GM18867 (cell line): Measurements from ENCODE around the gene HEPHL1.
"Not testable (repeated sequence)": the region's sequence is repeated elsewhere in the genome, so short reads cannot be mapped to it uniquely, and the experiment has no call there.

Experiments
- ATAC-seq: cut with Tn5 transposase; IDR thresholded peaks from one replicate; pipeline ENCODE4 v1.9.1; 2021; ENCODE audit warnings: mild to moderate bottlenecking, moderate library complexity; ENCODE audit not compliant: unreplicated experiment

Gene HEPHL1

GRCh38 chr11:94147433-94147845 is 126.3 kb downstream of the HEPHL1 start:
- ATAC-seq, result peak; percentile 38

- ATAC-seq, result no peak
These were observed 127.0 kb downstream of the HEPHL1 start for GRCh38 chr11:94148189-94148588.

- no peak for ATAC-seq
These were observed 128.4 kb downstream of the HEPHL1 start for GRCh38 chr11:94149431-94150017.

- ATAC-seq, result no peak
These were observed 128.9 kb downstream of the HEPHL1 start for GRCh38 chr11:94150056-94150455.

- no peak for ATAC-seq
These were observed 129.8 kb downstream of the HEPHL1 start for GRCh38 chr11:94150704-94151685.

- ATAC-seq, result peak; percentile 48
These were observed 130.9 kb downstream of the HEPHL1 start for GRCh38 chr11:94151903-94152677.

- no peak for ATAC-seq
These were observed 131.5 kb downstream of the HEPHL1 start for GRCh38 chr11:94152678-94153065.

GRCh38 chr11:94153320-94153719 is 132.2 kb downstream of the HEPHL1 start:
- ATAC-seq, result no peak

- no peak for ATAC-seq
These were observed 133.1 kb downstream of the HEPHL1 start for GRCh38 chr11:94154095-94154856.

- ATAC-seq, result not testable (repeated sequence)
These were observed 136.2 kb downstream of the HEPHL1 start for GRCh38 chr11:94157339-94157738.
